ENCODE results near the gene KCNK7.
"Not testable (repeated sequence)": the region's sequence is repeated elsewhere in the genome, so short reads cannot be mapped to it uniquely, and the experiment has no call there.

Gene KCNK7

DNA sequence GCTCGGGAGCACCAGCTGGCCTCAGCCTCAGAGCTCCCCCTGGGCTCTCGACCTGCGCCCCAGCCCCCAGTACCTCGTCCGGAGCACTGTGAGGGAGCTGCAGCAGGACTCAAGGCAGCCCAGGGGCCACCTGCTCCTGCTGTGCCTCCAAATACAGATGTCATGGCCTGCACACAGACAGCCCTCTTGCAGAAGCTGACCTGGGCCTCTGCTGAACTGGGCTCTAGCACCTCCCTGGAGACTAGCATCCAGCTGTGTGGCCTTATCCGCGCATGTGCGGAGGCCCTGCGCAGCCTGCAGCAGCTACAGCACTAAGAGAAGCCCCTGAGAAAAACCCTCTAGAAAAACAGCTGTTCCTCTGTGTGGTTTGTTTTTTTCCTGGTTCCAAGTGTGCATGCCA lies 24.2 kb downstream of the KCNK7 start:
- no peak for DNase-seq

DNA sequence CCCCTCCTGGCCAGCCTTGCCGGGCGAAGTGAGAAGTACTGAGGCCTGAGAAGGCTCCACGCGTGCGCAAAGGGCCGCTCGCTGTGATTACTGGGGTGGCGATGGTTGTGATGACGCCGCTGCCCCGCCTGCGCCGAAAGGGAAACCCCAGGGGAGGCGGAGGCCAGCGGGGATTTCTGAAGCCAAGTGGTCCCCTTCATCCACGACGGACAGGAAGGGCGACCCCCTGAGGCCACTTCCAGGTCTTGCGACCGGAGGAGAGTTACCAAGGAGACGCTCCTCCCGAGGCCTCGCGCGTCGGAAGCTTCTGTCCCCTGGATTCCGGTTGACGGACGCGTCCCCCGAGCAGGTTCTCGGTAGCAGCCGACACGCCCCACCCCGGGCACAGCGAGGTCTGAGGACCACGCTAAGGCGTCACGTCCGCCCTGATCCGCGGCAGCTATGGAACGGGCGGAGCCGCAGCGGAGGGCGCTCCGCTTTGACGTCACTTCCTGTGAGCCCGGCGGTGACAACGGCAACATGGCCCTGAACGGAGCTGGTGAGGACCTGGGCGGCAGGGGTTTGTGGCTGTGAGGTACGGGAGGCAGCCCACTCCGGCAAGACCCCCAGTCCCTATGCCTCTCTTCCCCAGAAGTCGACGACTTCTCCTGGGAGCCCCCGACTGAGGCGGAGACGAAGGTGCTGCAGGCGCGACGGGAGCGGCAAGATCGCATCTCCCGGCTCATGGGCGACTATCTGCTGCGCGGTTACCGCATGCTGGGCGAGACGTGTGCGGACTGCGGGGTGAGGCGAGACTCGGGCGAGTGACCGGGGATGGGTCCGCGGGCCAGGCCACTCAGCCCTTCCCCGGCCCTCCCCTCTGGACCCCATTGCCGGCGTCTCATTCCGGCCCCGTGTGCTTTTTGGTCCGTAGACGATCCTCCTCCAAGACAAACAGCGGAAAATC lies 25.4 kb downstream of the KCNK7 start, which contains the start of gene ZNRD2:
Gene ZNRD2 (plus strand): TSS at position 505 of the 946 bp plus-strand sequence. CDS start 15 bp downstream, at position 520.
- DNase-seq, result peak; percentile 83

DNA sequence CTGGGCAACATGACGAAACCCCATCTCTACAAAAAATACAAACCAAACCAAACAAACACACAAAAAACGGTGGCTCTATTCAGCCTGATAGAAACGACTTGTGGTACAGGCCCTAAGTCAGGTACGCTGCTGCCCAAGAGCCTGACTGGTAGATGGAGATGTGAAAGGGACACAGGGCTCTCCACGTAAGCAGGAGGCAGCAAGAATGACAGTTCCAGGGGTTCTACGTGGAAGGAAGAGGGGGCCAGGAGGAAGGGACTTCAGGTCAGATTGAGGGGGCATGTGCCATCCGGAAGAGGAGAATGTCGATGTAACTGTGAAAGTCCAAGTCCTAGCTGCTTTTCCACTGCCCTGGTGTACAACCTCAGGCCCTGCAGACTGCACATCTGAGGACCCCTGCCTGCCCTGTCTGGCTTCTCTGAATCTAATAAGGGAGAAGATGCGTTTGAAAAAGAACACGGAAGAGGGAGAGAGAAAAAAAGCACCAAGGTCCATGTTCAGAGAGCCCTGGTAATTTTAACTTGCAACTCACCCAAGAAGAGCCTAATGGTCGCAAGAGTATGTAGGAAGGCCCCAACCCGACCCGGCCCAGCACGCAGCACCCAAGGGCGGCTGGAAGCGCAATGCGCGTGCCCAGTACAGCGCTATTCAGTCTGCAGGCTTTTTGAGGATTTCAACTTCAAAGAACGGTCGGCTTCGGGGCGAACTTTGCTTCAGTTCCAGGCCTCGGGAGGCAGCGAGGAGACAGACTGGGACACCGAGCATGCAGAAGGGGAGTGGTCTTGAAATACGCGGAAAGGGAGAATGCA lies 26.2 kb downstream of the KCNK7 start:
- DNase-seq, result no peak

DNA sequence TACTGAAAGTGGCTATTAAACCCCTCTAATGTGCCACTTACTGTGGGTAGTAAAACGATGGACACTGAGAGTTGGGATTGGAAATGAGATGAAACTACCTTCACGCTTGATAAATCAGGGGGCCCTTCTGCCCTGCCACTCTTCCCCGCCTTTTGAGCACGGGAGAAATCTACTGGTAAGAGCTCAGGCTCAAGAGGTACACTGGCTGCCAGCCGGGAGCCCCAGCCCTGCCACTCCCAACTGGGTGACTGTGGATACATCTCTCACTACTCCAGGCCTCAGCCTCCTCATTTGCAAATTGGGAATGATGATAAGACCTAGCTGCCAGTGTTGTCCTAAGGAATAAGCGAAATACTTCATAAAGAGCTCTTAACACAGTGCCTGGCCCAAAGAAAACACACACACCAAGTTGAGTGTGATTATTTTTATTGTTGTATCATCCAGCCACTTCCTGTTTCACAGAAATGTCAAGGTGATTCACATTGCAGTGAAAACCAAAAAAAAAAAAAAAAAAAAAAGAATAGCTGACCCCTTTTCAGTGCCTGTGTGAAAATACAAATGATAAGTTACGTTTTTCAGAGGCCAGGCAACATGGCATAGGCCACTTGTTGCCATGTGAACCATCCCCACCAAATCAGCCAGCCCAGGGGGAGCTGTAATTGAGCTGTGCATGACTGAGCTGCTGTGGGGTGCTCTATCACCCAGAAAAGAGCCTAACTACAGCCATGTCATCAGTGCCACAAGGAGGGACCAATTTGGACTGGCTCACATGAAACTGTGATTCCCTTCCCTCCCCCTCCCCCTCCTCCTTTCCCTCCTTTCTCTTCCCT lies 29.8 kb downstream of the KCNK7 start:
- no peak for DNase-seq

DNA sequence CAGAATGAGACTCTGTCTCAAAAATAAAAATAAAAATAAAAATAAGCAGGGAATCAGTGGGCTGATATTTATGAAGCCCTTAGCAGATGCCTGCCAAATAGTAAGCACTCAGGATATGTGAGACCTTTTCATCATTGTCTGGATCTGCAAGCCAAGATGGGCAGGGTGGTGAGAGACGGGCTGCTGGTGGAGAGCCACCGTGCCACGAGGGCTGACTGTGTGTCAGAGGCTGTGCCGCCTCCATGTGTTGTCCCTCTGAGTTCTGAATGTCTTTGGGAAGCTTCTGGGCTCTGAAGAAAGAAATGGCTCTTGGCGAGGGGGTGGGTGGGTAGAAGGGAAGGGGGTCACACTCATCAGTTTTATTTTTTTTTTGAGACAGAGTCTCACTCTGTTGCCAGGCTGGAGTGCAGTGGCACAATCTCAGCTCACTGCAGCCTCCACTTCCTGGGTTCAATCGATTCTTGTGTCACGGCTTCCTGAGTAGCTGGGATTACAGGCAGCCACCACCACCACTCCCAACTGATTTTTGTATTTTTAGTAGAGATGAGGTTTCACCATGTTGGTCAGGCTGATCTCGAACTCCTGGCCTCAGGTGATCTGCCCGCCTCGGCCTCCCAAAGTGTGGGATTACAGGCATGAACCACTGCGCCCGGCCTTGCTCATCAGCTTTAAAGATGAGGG lies 30.6 kb downstream of the KCNK7 start:
- DNase-seq, result not testable (repeated sequence)

DNA sequence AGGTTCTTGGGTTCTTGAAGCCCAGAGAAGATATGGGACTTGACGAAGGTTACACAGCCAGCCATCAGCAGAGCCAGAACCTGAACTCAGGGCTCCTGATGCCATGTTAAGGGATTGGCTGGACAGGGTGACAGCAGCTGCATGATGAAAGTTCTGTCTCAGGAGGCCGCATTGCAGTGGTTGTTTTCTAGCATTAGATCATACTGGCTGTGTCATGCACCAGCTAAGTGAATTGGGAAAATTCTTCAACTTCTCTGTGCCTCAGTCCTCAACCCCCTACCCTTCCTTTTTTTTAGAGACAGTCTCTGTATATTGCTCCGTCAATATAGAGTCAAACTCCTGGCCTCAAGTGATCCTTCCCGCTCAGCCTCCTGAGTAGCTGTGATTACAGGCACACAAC lies 32.0 kb downstream of the KCNK7 start:
- no peak for DNase-seq

DNA sequence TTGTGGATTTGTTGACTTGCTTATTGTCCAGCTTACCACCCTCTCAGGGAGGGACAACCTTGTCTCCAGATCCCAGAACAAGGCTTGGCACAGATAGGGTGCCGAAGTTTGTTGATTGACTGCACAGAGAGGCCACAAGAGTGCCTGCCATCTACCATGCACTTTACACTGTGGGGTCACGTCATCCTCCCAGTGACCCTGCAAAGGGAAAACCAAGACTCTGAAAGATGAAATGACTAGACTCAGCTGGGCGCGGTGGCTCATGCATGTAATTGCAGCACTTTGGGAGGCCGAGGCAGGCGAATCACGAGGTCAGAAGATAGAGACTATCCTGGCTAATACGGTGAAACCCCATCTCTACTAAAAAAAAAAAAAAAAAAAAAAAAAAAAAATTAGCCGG lies 32.8 kb downstream of the KCNK7 start:
- no peak for DNase-seq

DNA sequence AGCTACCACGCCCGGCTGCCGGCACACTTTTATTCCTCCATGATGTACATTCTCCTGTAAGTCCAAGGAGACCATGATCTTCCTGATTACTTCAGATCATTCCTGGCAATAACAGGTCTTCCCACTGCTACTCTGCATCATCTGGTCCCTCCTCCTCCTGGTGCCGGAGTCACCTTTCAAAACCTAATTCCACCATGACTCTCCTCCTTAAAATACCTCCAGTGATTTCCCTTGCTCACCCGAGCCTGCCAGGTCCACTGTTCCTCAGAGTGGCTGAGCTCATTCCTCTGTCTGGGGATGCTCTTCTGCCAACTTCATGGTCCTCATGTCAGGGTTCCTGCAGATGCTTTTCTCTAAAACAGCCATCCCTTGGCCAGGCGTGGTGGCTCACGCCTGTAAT lies 33.6 kb downstream of the KCNK7 start:
- DNase-seq, result no peak

DNA sequence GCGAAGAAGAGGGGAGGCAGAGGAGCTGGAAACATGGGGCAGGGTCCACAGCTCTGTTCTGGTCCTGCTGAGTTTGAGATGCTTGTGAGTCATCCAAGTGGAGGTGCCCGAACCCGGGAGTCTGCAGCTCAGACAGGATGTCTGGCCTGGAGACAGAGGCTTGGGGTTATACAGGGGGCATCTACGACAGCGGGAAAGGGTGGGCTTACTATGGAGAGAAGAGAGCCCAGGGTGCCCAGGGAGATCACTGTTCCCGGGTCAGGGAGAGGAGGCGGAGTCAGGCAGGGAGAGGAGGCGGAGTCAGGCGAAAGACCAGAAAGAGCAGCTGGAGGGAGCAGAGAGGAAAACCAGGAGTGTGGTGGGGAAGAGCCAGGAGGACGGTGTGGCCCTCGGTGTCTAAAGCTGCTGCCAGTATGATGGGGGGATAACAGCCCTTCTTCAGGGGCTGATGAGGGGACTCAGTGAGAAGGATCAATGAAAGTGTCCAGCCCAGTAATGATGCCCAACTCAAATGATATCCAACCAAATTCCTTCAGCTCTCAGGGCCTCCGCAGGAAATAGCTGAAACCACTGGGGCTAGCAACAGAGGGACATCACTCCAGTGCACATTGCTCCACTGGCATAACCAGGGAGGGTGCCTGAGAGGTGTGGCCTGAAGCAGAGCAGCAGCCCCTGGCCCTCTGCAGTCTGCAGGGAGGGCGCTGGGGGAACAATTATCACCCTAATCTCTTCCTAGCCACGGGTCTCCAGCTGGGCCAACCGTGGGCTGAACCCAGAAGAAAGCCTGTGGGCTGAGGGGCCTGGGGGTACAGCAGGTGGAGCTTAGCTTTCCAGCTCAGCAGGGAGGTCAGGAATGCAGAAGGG lies 34.8 kb downstream of the KCNK7 start:
- no peak for DNase-seq

DNA sequence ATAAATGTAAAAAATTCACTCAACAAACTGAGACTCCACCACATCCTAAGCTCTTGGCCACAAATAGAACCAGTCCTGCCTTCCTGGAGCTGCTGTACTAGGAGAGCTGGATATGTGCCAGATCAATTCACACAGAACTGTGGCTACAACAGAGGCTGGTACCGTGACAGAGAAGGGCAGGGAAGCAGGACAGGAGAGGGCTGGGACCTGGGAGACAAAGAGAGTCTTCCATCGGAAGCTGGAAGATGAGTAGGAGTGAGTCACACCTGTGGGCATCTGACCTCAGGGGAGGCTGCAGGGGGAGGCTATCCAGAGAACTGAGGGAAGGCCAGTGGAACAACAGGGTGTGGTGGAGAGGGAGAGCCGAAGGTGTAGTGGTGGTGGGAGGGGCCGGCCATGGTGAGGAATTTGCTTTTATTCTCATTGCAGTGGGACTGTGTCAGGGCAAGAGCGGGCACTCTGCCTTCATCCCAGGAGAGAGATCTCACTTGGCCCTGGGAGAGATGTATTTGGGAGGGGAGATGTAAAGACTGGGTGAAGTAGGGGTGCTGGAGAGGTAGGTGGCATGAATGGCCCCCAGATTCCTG lies 35.6 kb downstream of the KCNK7 start:
- DNase-seq, result no peak

DNA sequence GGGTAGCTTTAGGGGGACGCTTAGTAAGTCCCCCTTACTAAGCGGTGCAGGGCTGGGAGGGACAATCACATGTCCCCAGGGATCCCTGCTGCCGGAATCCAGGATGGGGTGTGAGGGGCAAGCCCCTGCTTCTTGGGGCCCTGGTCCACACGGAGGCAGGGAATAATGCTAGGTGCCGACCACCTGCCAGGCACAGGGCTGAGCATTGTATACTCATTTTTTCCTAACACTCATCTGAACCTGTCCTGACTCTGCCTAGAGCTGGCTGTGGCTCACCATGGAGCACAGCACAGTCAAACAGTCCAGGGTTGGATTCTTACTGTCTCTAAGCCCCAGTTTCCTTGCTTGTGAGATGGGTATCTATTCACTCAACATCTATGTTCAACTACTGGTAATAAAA lies 36.1 kb downstream of the KCNK7 start:
- no peak for DNase-seq

DNA sequence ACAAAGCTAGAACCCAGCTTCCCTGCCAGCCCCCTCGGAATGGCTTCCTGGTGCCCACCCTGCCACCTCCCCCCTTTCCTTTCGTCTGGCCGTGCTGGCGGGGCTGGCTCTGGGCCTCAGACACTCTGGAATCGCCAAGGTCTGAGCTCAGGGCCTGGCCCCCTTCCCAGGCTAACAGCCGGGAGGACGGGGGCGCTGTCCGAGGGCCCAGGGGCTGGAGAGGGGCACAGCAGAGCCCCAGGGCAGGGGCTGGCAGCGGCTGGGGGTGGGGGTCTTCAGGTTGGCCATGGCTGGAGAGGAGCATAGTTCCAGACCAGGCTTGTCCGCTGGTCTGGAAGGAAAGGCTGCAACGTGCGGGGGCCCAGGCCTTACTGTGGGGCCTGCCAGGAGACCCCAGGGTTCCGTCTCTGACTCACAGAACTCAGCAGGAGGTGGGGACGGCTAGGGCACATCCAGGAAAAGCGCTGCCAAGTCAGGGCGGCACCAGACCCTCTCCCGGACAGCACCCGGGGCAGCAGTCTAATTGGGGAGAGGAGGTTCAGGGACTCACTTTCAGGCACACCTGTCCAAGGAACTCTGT lies 36.6 kb downstream of the KCNK7 start:
- DNase-seq, result no peak

DNA sequence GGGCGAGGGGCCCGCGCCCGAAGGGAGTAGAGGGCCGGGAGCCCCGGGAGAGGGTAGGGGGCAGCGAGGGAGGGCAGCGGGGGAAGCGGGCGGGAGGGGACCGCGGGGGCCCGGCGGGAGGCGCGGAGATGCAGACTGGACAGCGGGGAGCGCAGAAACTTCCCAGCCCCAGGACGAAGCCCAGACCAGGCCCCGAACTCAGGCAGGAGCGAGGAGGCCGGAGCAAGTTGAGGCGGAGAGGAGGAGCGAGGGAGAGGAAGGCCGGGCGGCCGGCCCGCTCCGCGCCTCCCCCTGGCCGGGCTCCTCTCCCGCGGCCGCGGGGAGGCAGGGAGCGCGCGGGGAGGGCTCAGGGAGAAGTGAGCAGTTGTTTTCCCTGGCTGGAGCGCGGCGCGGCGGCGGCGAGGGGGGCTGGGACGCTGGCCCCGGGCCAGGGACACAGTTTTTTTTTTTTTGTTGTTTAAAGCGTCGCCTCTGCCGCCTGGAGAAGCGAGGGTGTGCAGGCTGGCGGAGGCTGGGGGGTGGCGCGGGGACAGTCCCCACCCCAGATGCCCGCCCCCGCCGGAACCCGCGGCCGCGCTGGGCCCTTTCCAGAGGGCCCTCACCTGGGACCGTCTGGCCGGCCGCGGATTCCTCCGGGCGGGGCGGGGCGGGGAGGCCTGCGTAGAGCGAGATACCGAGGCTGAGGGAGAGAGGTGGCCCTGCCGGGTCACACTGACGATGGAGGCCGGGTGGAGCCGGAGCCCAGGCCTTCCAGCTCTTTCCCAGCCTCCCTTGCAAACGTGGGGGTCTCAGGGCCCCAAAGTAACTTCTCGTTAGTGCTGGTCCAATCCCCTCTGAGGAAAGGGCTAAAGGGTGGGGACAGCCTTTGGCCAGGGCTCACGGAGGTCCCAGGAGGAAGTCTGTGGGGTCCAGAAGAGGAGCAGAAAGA lies 37.3 kb downstream of the KCNK7 start, which contains the start of gene LTBP3:
Gene LTBP3 (minus strand): TSS at position 358 of the 928 bp plus-strand sequence. CDS start 400 bp downstream, outside the sequence.
- DNase-seq, result no peak

DNA sequence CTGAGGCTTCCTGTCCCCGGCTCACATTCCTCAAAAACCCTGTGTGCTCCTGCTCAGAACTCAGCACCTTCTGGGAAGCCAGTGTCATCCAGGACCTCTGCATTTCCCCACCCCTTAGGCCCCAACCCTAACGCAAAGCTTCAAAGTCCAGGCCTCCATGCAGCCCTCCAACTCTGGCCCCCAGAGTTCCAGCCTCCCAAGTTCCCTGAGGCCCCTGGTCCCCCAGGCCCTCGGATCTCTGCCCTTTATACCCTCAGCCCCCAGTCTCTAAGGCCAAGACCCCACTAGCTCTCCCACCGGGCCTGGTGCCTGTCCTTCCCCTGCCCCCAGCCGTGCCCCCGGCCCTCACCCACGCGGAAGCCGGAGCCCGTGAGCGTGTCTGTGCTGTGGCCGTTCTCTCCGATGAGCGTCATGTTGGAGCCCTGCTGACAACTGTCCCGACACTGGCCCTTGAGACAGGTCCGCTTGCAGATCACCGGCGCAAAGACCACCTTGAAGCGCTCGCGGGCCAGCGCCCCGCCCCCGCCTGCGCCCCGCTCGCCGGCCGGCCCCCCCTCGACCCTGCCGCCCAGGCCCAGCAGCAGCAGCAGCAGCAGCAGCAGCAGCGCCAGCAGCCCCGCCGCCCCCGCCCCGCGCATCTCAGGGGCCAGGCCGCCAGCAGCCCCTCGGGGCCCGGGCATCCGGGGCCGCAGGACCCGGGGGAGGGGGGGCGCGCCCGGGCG lies 38.2 kb downstream of the KCNK7 start:
- DNase-seq, result no peak

DNA sequence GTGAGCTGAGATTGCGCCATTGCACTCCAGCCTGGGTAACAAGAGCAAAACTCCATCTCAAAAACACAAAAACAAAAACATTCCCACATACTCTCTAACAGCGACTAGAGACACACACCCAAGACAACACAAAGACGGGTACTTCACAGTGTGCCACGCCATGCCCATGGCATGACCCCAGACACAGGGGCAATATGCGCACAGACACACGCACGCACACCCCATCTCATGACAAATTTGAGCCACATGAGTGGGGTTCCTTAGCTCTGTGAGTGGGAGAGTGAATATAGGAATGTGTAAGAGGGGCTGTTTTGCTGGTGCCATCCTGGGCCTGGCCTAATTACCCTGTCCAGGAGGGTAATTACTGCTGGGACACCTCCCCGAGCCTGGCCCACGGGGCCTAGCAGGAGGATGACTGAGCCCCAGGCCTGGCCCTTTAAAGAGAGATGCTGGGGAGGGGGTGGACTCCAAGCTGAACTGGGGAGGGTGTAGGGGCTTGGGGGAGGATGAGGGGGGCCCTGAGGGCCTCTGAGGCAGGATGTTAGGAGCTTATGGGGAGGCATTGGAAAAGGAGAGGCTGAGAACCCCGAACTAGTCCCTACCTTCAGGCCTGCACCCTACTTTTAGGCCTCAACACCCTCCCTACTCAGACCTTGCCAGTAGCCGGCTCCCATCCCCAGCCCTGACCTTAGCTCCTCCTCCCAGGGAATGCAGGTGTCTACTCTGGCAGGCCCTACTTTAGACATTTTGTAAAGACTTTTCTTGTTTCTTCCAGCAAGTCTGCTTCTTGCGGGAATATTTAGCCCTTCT lies 38.9 kb downstream of the KCNK7 start:
- no peak for DNase-seq

DNA sequence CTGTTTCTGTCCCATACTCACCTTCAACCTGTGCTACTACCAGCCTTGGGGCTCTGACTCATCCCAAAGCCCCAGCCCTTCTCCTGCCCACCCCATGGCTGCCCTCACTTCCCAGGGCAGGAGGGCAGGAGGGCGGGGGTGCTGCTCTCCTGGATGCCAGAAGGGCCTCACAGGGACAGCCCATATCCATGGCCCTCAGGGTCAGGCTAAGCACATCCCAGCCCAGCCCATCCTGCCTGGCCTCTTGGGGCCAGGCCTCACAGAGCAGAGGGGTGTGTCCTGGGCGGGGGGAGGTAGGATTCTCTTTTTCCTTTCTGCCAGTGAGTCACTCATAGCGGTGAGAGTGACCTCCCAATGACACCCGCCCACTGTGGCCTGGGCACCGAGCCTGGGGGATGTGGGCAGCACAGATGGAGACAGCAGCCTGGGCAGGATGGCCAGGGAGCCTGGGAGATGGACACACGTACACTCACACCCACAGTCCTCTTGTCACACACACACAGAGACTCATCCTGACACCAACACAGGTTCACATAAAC lies 39.8 kb downstream of the KCNK7 start:
- DNase-seq, result no peak

DNA sequence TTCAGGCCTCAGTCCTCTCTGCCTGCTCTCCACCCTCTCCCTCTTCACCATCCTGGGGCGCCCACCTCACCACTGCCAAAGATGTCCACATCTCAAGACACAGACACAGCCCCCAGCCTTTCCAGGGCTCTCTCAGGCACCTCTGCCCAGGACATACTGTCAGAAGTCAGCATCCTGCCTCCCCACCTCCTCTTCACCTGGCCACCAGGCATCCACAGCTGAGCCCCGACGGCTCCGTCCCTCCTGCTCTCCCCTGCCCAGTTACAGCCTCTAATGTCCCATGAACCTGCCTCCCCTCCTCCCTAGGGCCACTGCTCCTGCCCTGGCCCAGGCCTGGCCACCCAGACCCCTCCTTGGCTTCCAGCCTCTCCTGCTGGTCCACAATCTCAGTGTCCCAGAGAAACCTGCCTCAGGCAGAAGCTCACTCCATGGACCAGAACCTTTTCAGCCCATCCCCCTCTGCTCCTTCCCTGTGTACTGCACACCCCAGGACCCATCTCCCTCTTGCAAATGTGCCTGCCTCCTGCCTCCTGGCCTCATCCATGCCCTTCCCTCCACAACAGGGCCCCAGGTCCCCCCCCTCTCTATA lies 40.7 kb downstream of the KCNK7 start:
- no peak for DNase-seq

Measured in NCI-H524 treated with DMSO at 0.1 percent for 48 hours (cell line).